ENCODE measurements around the gene PGF. TPM values are rescaled to one million over a fixed set of nuclear protein-coding genes. Genes with fewer than 3 reads are reported as not detected.
A peak's percentile ranks its signal among the peaks of the same experiment; 100 is the strongest.

Gene PGF
- polyA plus RNA-seq, 3 donors: 0.03 TPM; not detected in 2

GRCh38 chr14:74988993-74989392 is 33.6 kb upstream of the PGF start:
- Histone ChIP-seq H3K4me2 (replicated peaks; ENCODE audit: extremely low read depth, low read length, poor library complexity, severe bottlenecking) (no peak overlapping the region), H3K9ac (ENCODE audit: insufficient read depth, low read length, poor library complexity, severe bottlenecking) (no peak overlapping the region)

DNA sequence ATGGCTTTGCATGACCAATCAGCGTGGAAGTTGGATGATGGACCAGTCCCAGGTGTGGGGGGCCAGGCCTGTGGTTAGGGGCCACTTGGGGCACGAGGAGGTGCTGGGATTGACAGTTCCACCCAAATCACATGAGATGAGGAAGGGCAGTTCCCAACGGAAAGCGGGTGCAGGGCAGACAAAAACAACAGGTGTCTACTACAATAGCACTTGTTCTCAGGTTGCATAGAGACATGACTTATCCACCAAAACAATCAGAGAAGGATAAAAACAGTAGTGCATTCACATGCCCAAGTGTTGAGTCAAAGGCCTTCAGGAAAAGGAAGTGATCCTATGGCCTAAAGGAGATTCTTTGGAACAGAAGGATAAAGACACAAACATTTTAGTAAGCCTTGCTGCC is 32.7 kb upstream of the PGF start:
- Mint-ChIP-seq H3K4me1 (peaks cover 10% of the 10 kb centered on the region), H3K36me3 (no peaks in the 10 kb centered on the region), H3K27ac (no peak overlapping the region), H3K9me3 (no peaks in the 10 kb centered on the region), H3K27me3 (ENCODE audit: low read depth in 3 of 3) (peaks cover under 1 to 3% (median 2%) of the 10 kb centered on the region in 3 donors), H3K4me3 (no peak overlapping the region)
- Histone ChIP-seq H3K36me3 (replicated peaks in 1 of 2; ENCODE audit: control insufficient read depth in 1 of 2, insufficient read depth in 2 of 2, low read length in 2 of 2) (no peaks in the 10 kb centered on the region), H3K9ac (ENCODE audit: insufficient read depth, low read length, poor library complexity, severe bottlenecking) (no peak overlapping the region), H3K27ac (ENCODE audit: low read depth in 1 of 2, low read length in 2 of 2) (no peak overlapping the region), H3K4me3 (replicated peaks in 1 of 3; ENCODE audit: low read depth in 2 of 3, low read length in 3 of 3) (no peak overlapping the region), H3K4me2 (replicated peaks; ENCODE audit: extremely low read depth, low read length, poor library complexity, severe bottlenecking) (no peak overlapping the region), H3K9me3 (replicated peaks in 1 of 2; ENCODE audit: control insufficient read depth in 1 of 2, insufficient read depth in 1 of 2, low read length in 2 of 2) (no peaks in the 10 kb centered on the region), H3K79me2 (ENCODE audit: insufficient read depth, low read length) (no peaks in the 10 kb centered on the region), H3K27me3 (ENCODE audit: control insufficient read depth in 2 of 2, insufficient read depth in 2 of 2, low read length in 2 of 2) (no peaks in the 10 kb centered on the region), H2AFZ (ENCODE audit: insufficient read depth, low read depth, low read length, poor library complexity, severe bottlenecking) (peak overlapping the region; percentile 7), H4K20me1 (ENCODE audit: insufficient read depth, low read length) (no peaks in the 10 kb centered on the region), H3K4me1 (ENCODE audit: control insufficient read depth in 1 of 2, insufficient read depth in 2 of 2, low read length in 2 of 2) (no peaks in the 10 kb centered on the region)
- no CpG with 5 or more reads among the region's 4 CpGs for WGBS (ENCODE audit: insufficient coverage)
- TF ChIP-seq, protein P1, sequence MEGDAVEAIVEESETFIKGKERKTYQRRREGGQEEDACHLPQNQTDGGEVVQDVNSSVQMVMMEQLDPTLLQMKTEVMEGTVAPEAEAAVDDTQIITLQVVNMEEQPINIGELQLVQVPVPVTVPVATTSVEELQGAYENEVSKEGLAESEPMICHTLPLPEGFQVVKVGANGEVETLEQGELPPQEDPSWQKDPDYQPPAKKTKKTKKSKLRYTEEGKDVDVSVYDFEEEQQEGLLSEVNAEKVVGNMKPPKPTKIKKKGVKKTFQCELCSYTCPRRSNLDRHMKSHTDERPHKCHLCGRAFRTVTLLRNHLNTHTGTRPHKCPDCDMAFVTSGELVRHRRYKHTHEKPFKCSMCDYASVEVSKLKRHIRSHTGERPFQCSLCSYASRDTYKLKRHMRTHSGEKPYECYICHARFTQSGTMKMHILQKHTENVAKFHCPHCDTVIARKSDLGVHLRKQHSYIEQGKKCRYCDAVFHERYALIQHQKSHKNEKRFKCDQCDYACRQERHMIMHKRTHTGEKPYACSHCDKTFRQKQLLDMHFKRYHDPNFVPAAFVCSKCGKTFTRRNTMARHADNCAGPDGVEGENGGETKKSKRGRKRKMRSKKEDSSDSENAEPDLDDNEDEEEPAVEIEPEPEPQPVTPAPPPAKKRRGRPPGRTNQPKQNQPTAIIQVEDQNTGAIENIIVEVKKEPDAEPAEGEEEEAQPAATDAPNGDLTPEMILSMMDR (IDR thresholded peaks at IDR 0.05): no peak
- DNase-seq: no peak
- intact Hi-C loops (cut with micrococcal nuclease): no loop called here

More at GRCh38 chr14:74988993-74989392, 33.6 kb upstream of the PGF start:
- WGBS (ENCODE audit: insufficient coverage): no CpG with 5 or more reads among the region's 1 CpG
- H3K4me3 ChIP-seq (replicated peaks in 1 of 3; ENCODE audit: low read depth in 2 of 3, low read length in 3 of 3): no peak overlapping the region
- no peak for DNase-seq
- no peaks in the 10 kb centered on the region for H4K20me1 ChIP-seq (ENCODE audit: insufficient read depth, low read length)
- H3K4me1 ChIP-seq (ENCODE audit: control insufficient read depth in 1 of 2, insufficient read depth in 2 of 2, low read length in 2 of 2): no peaks in the 10 kb centered on the region
- no peaks in the 10 kb centered on the region for H3K9me3 ChIP-seq (replicated peaks in 1 of 2; ENCODE audit: control insufficient read depth in 1 of 2, insufficient read depth in 1 of 2, low read length in 2 of 2)
- H3K36me3 ChIP-seq (replicated peaks in 1 of 2; ENCODE audit: control insufficient read depth in 1 of 2, insufficient read depth in 2 of 2, low read length in 2 of 2): no peaks in the 10 kb centered on the region
- H3K27ac ChIP-seq (ENCODE audit: low read depth in 1 of 2, low read length in 2 of 2): no peak overlapping the region
- Mint-ChIP-seq H3K36me3 (no peaks in the 10 kb centered on the region), H3K9me3 (no peaks in the 10 kb centered on the region), H3K4me1 (peaks cover 10% of the 10 kb centered on the region), H3K27me3 (ENCODE audit: low read depth in 3 of 3) (peaks cover 0 to 3% (median 2%) of the 10 kb centered on the region in 3 donors), H3K27ac (no peak overlapping the region), H3K4me3 (no peak overlapping the region)
- no peaks in the 10 kb centered on the region for H3K27me3 ChIP-seq (ENCODE audit: control insufficient read depth in 2 of 2, insufficient read depth in 2 of 2, low read length in 2 of 2)
- TF ChIP-seq, protein P1 (IDR thresholded peaks at IDR 0.05): no peak
- no peaks in the 10 kb centered on the region for H3K79me2 ChIP-seq (ENCODE audit: insufficient read depth, low read length)
- H2AFZ ChIP-seq (ENCODE audit: insufficient read depth, low read depth, low read length, poor library complexity, severe bottlenecking): no peak overlapping the region
- intact Hi-C loops (cut with micrococcal nuclease): no loop called here
